GM18507 (cell line): ENCODE data around the gene YBX3.

Experiments used
- DNase-seq: peaks from one replicate; pipeline ENCODE4 v3.0.0; 2011; ENCODE audit warnings: low read depth; ENCODE audit not compliant: insufficient read length; ENCODE audit errors: extremely low spot score
- FAIRE-seq: peaks from 2 replicates; lab custom pipeline; 2011; peaks lifted over from hg19 to GRCh38; lab: Jason Lieb, UNC

YBX3 gene

DNA sequence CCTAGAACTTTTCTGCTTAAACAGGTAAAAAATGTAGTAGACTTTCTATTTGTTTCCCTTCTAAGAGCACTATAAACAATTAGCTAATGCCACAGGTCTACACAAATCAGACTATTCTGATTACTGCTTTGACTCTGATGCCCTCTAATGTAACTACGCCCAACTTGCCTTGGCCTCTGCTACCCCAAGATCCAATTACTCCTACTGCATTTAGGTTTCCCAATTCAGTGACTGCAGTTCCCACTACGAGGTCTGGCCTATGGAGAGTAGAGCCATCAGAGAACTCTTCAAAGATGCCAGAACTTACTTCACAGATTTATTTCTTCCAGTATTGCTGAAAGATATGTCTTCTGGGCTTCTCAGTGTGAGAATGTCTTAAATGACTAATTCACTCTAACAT, 34.0 kb downstream of the YBX3 start:
- DNase-seq (no peak), FAIRE-seq (no peak)

DNA sequence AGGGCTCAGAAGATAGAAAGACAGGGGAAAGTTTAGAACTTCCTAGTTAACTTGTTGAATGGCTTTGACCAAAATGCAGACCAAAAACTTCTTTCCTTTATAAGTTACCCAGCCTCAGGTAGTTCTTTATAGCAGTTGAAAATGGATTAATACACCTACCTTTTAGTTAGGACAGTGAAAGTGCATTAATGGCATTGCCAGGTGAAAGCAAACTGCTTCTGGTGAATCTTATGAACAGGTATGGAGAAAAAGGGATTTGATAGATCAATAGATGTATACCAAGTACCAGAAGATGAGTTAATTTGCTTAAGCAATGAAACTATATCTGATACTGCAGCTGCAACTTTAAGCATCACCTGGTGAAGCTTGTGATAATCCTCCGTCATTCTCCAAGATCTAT, 35.1 kb downstream of the YBX3 start:
- no peak for FAIRE-seq
- no peak for DNase-seq

DNA sequence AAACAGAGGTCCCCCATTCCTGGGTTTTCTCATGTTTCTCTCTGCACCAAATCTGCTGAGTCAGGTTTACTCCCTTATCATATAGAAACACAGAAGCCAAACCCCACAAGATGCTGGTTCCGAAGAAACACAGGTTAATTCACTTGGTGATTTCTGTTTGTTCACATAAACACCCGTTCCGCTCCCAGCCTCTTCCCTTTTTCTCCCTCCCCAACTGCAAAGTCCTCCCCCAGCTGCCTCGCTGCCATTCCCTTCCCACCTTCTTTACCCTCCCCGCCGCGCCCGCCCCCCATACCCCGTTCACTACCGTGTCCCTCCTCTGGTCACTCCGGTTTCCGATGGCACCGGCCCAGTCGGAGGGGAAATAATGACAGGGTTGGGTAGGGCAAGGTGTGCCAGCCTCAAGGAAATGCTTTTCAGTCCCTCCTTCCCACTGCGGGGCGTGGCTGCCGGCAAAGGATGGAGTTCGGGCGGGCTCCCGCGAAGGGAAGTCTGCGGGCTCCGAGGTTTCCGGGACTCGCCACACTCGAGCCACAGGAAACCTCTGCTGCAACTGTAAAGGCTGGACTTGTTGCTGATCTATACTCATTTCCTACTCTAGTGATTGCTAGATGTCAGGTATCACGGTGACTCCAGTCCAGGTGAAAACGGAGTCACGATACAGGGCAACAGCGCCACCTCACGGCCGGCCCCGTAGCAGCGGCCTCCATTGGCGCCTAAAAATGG, 49.3 kb downstream of the YBX3 start, which contains the start of gene STYK1:
Gene STYK1 (minus strand): TSS at position 394 of the 726 bp plus-strand sequence. CDS start 39,434 bp downstream, outside the sequence.
- DNase-seq: peak; percentile 54
- peak; percentile 80 for FAIRE-seq

DNA sequence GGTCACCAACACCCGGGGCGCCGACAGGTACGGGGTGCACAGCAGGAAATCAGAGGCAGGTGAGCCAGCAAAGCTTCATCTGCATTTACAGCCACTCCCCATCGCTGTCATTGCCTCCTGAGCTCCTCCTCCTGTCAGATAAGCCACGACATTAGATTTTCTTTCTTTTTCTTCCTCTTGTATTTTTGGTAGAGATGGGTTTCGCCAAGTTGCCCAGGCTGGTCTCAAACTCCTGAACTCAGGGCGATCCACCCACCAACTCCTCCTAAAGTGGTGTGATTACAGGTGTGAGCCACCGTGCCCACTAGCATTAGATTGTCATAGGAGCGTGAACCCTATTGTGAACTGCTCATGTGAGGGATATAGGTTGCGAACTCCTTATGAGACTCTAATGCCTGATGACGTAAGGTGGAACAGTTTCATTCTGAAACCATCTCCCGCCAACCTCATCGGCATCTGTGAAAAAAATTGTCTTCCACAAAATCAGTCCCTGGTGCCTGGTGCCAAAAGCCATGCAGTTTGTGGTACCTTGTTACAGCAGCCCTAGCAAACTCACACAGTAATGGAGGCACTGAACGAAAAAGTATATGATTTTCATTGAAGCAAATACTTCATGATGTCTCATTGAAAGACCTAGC, 50.8 kb downstream of the YBX3 start:
- no peak for FAIRE-seq
- DNase-seq: no peak

DNA sequence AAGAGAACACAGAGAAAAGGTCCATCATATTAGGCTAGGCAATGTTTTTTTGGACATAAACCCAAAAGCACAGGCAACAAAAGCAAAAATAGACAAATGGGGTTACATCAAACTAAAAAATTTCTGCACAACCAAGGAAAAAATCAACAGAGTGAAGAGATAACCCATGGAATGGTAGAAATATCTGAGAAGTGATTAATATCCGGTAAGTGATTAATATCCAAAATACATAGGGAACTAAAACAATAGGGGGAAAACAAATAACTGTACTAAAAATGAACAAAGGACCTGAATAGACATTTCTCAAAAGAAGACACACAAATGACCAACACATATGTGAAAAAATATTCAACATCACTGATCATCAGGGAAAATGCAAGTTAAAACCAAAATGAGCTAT, 53.6 kb downstream of the YBX3 start:
- DNase-seq (no peak), FAIRE-seq (no peak)

DNA sequence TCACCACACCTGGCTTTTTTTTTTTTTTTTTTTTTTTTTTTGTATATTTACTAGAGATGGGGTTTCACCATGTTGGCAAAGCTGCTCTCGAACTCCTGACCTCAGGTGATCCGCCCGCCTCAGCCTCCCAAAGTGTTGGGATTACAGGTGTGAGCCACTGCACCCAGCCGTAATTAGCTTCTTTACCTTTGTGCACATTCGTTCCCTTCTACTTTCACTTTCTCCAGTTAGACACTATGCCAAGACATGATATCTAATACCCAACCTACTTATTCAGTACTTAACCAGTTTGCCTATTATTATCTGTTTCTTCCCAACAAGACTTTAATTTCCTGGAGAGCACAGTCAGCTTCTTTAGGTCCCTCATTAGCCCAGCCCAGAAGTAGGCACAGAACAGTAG, 54.6 kb downstream of the YBX3 start:
- FAIRE-seq (no peak), DNase-seq (no peak)

DNA sequence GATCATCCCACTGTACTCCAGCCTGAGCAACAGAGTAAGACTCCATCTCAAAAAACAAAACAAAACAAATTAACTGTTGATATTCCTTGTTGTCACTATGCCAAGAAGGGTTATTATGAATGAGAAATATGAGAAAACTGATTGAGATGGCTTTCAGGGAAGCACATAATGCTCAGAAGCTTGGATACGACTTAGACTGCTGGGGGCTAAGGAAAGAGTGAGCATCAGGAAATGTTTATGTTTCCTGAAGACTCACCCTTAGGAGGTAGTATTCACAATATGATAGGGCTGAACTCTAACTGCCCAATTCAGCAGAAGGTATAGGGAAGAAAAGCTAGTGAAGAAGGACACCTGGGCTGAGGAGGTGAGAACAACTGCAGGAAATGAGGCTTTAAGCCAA, 55.5 kb downstream of the YBX3 start:
- FAIRE-seq: no peak

DNA sequence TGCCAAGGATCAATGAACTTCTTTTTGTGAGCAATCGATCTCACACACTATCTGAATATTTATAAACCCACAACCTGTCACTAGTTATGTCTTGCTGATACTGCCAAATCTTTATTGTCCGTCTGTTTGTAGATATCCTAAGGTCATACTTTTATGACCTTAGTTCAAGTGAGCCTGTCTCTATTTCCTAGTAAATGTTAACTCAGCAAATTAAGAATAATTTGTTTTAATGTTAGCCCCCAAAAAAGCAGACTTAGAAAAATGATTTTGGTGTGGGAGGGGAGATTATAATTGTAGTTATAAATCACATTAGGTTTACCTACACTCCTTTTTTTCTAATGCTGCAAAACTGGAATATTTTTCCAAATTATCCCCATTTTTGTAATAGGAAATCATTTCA, 58.6 kb downstream of the YBX3 start:
- no peak for FAIRE-seq
- DNase-seq: no peak

More for the DNA sequence above, 55.5 kb downstream of the YBX3 start:
- no peak for DNase-seq

DNA sequence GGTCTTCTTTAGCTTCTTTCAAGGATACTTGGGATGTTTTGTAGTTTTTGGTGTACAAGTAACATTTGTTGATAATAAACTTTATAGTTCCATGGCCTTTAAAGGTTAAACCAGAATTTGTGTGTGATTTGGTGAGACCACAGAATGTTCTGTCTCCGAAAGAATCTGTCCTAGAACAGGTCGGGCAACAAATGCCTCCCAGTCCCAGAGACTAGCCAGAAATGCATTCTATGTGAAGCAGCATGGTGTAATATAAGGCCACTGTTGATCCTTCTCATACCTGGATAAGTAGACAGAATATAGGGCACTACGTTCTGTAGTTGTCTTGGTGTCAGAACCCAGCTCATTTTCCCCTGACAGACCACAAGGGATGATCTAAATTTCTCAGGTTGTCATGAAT, 59.3 kb downstream of the YBX3 start:
- DNase-seq (no peak), FAIRE-seq (no peak)

DNA sequence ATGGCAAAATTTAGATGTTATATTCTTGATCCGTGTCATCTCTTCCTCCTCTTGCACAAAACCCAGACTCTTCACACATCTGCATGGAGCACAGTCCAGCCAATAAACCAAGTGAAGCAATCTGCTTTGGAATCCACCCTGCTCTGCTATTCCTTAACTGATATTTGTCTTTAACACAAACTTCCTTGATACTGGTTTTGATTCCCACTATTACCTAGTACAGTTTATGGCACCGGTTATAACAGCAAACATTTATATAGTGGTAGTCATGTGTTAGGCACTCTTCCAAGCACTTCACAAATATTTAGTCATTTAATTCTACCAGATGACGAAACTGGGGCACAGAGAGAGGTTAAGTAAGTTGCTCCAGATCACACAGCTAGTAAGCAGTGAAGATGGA, 61.8 kb downstream of the YBX3 start:
- DNase-seq (no peak), FAIRE-seq (no peak)

DNA sequence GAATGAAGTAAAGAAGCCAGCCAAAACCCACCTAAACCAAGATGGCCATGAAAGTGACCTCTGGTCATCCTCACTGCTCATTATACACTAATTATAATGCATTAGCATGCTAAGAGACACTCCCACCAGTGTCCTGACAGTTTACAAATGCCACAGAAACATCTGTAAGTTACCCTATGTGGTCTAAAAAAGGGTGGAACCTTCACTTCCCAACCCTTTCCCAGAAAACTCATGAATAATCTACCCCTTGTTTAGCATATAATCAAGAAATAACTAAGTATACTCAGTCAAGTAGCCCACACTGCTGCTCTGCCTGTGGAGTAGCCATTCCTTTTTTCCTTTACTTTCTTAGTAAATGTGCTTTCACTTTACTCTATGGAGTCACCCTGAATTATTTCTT, 69.1 kb downstream of the YBX3 start:
- FAIRE-seq (no peak), DNase-seq (no peak)

DNA sequence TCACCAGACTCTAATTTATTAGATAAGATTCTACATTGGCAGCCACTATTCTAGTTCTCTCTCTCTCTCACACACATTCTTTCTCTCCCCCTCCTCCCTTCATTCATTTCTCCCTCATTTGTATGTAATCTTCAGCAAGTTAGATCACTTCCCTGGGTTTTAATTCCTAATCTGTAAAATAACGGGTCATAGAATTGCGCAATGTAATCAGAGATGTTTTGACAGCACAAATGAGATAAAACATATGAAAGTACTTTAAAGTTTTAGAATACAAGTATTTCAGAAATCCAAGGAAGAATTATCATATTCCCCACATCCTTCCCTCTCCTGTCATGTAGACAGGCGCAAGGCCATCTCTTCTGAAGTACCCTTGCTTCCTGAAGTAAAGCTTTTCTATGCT, 70.9 kb downstream of the YBX3 start:
- no peak for FAIRE-seq
- no peak for DNase-seq
